ENCODE data around the gene BIRC5.
A peak's percentile ranks its signal among the peaks of the same experiment; 100 is the strongest.

BIRC5 gene

GRCh38 chr17:78248051-78248914, 34.2 kb downstream of the BIRC5 start:
- in situ Hi-C loops (cut with HindIII; ENCODE audit: low sequenced_read_pairs), result no loop called here

GRCh38 chr17:78249074-78249817, 35.2 kb downstream of the BIRC5 start:
- H3K4me3 ChIP-seq (ENCODE audit: low read depth, low read length), result no peak overlapping the region
- no peak for TF ChIP-seq CTCF (IDR thresholded peaks at IDR 0.05; ENCODE audit: low read depth, low read length)
- no peak for DNase-seq (ENCODE audit: low read depth, low spot score)
- in situ Hi-C loops (cut with HindIII; ENCODE audit: low sequenced_read_pairs), result no loop called here

More at GRCh38 chr17:78248051-78248914, 34.2 kb downstream of the BIRC5 start:
- DNase-seq (ENCODE audit: low read depth, low spot score), result no peak
- no peak for TF ChIP-seq CTCF (IDR thresholded peaks at IDR 0.05; ENCODE audit: low read depth, low read length)
- H3K4me3 ChIP-seq (ENCODE audit: low read depth, low read length), result no peak overlapping the region

GRCh38 chr17:78249818-78250806, 36.1 kb downstream of the BIRC5 start:
- H3K4me3 ChIP-seq (ENCODE audit: low read depth, low read length), result no peak overlapping the region
- in situ Hi-C loops (cut with HindIII; ENCODE audit: low sequenced_read_pairs), result no loop called here
- TF ChIP-seq CTCF (IDR thresholded peaks at IDR 0.05; ENCODE audit: low read depth, low read length), result no peak
- DNase-seq (ENCODE audit: low read depth, low spot score), result no peak

GRCh38 chr17:78250891-78251772, 37.1 kb downstream of the BIRC5 start:
- TF ChIP-seq CTCF (IDR thresholded peaks at IDR 0.05; ENCODE audit: low read depth, low read length), result peak; percentile 100
- peak; percentile 83 for DNase-seq (ENCODE audit: low read depth, low spot score)
- in situ Hi-C loops (cut with HindIII; ENCODE audit: low sequenced_read_pairs), result no loop called here
- H3K4me3 ChIP-seq (ENCODE audit: low read depth, low read length), result no peak overlapping the region

- H3K4me3 ChIP-seq (ENCODE audit: low read depth, low read length), result no peak overlapping the region
- no peak for DNase-seq (ENCODE audit: low read depth, low spot score)
- in situ Hi-C loops (cut with HindIII; ENCODE audit: low sequenced_read_pairs), result no loop called here
- no peak for TF ChIP-seq CTCF (IDR thresholded peaks at IDR 0.05; ENCODE audit: low read depth, low read length)
These were observed 37.7 kb downstream of the BIRC5 start for GRCh38 chr17:78251773-78252103.
